ENCODE measurements around the gene CNTNAP2. TPM values are rescaled to one million over a fixed set of nuclear protein-coding genes. Genes with fewer than 3 reads are reported as not detected.

The CNTNAP2 gene
- polyA plus RNA-seq, 2 donors, result 0.41 to 0.48 TPM

DNA sequence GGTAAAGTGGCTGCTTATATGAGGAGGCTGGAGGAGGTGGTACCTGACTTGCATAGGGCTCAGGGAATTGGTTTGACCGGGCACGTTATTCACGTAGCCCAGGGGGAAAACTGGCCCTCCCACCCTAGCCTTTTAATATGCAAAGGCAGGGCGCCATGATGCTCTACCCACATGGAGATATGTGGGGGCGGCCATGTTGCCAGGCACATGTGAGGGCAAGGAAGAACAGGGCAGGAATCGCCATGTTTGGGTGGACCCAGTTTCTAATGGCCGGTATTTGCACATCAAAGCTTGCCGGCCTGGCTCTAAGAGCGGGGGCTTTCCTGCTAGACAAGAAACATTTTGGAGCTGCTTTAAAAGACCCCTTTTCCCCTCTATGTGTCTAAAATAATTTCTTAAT lies 1524.2 kb downstream of the CNTNAP2 start:
- no peak overlapping the region for H3K4me3 ChIP-seq (ENCODE audit: low read depth in 1 of 2, low read length in 2 of 2)
- no peaks in the 10 kb centered on the region for H3K27me3 ChIP-seq (ENCODE audit: control insufficient read depth in 1 of 2, insufficient read depth in 2 of 2, low read length in 2 of 2)
- peaks cover 0 to 2% of the 10 kb centered on the region in 2 donors for H3K9me3 ChIP-seq (ENCODE audit: control insufficient read depth in 2 of 2, insufficient read depth in 1 of 2, low read depth in 1 of 2, low read length in 1 of 2)
- no peak overlapping the region for H3K27ac ChIP-seq (ENCODE audit: low read depth in 2 of 2, low read length in 1 of 2)
- no peaks in the 10 kb centered on the region for H3K36me3 ChIP-seq (ENCODE audit: control insufficient read depth in 2 of 2, insufficient read depth in 2 of 2, low read length in 1 of 2)
- WGBS, 2 donors, result 79 to 92% methylated on average over 9 of the region's 9 CpGs
- H3K4me1 ChIP-seq (ENCODE audit: control insufficient read depth in 2 of 2, insufficient read depth in 2 of 2, low read length in 1 of 2), result no peaks in the 10 kb centered on the region

DNA sequence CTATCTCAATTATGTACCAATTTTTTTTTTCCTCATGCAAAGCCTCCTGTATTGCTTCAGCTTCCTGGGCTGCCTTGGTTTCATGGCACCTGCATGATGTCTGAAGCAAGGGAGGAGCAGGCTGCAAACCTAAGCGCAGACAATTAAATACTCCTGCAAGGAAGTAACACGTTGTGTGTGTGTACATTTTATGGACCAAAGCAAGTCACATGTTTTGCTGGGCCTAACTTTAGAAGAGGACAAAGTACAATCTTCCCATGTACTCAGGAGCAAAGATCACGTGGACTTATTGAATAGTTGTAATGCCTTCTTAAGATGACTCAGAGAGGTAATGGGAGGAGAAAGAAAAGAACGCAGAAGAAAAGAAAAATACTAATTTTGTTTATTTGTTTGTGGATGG lies 1530.0 kb downstream of the CNTNAP2 start:
- WGBS, 2 donors, result 76 to 80% methylated on average over 4 of the region's 4 CpGs
- no peaks in the 10 kb centered on the region for H3K27me3 ChIP-seq (ENCODE audit: control insufficient read depth in 1 of 2, insufficient read depth in 2 of 2, low read length in 2 of 2)
- no peaks in the 10 kb centered on the region for H3K36me3 ChIP-seq (ENCODE audit: control insufficient read depth in 2 of 2, insufficient read depth in 2 of 2, low read length in 1 of 2)
- no peak overlapping the region for H3K27ac ChIP-seq (ENCODE audit: low read depth in 2 of 2, low read length in 1 of 2)
- H3K4me1 ChIP-seq (ENCODE audit: control insufficient read depth in 2 of 2, insufficient read depth in 2 of 2, low read length in 1 of 2), result no peaks in the 10 kb centered on the region
- no peaks in the 10 kb centered on the region for H3K9me3 ChIP-seq (ENCODE audit: control insufficient read depth in 2 of 2, insufficient read depth in 1 of 2, low read depth in 1 of 2, low read length in 1 of 2)
- no peak overlapping the region for H3K4me3 ChIP-seq (ENCODE audit: low read depth in 1 of 2, low read length in 2 of 2)

DNA sequence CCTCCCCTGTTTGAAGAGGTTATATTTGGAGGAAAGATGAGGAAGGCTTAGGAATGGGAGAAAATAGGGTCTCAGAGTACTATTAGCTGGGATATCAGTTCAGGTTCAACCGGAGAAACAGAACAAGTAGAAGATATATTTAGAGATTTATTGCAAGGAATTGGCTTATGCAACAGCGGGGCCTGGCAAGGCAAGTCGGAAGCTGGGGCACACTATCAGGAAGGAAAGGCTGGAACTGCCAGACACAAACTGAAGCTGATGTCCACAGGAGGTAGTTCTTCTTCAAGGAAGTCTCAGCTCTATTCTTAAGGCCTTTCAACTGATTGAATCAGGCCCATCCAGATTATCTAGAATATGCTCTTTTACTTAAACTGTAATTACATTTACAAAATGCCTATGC lies 1534.4 kb downstream of the CNTNAP2 start:
- Histone ChIP-seq H3K27me3 (ENCODE audit: control insufficient read depth in 1 of 2, insufficient read depth in 2 of 2, low read length in 2 of 2) (no peaks in the 10 kb centered on the region), H3K9me3 (ENCODE audit: control insufficient read depth in 2 of 2, insufficient read depth in 1 of 2, low read depth in 1 of 2, low read length in 1 of 2) (no peaks in the 10 kb centered on the region), H3K36me3 (ENCODE audit: control insufficient read depth in 2 of 2, insufficient read depth in 2 of 2, low read length in 1 of 2) (no peaks in the 10 kb centered on the region), H3K4me1 (ENCODE audit: control insufficient read depth in 2 of 2, insufficient read depth in 2 of 2, low read length in 1 of 2) (no peaks in the 10 kb centered on the region), H3K27ac (ENCODE audit: low read depth in 2 of 2, low read length in 1 of 2) (no peak overlapping the region), H3K4me3 (ENCODE audit: low read depth in 1 of 2, low read length in 2 of 2) (no peak overlapping the region)
- WGBS, 2 donors, result 89 to 93% methylated on average over 3 of the region's 3 CpGs

- Histone ChIP-seq H3K4me3 (ENCODE audit: low read depth in 1 of 2, low read length in 2 of 2) (no peak overlapping the region), H3K4me1 (ENCODE audit: control insufficient read depth in 2 of 2, insufficient read depth in 2 of 2, low read length in 1 of 2) (no peaks in the 10 kb centered on the region), H3K9me3 (ENCODE audit: control insufficient read depth in 2 of 2, insufficient read depth in 1 of 2, low read depth in 1 of 2, low read length in 1 of 2) (no peaks in the 10 kb centered on the region), H3K36me3 (ENCODE audit: control insufficient read depth in 2 of 2, insufficient read depth in 2 of 2, low read length in 1 of 2) (no peaks in the 10 kb centered on the region), H3K27ac (ENCODE audit: low read depth in 2 of 2, low read length in 1 of 2) (no peak overlapping the region), H3K27me3 (ENCODE audit: control insufficient read depth in 1 of 2, insufficient read depth in 2 of 2, low read length in 2 of 2) (no peaks in the 10 kb centered on the region)
- WGBS, 2 donors, result 70 to 77% methylated on average over 1 of the region's 1 CpG
Measured at GRCh38 chr7:147651601-147652000, 1535.0 kb downstream of the CNTNAP2 start.

- Histone ChIP-seq H3K4me3 (ENCODE audit: low read depth in 1 of 2, low read length in 2 of 2) (no peak overlapping the region), H3K27ac (ENCODE audit: low read depth in 2 of 2, low read length in 1 of 2) (no peak overlapping the region), H3K4me1 (ENCODE audit: control insufficient read depth in 2 of 2, insufficient read depth in 2 of 2, low read length in 1 of 2) (no peaks in the 10 kb centered on the region), H3K36me3 (ENCODE audit: control insufficient read depth in 2 of 2, insufficient read depth in 2 of 2, low read length in 1 of 2) (no peaks in the 10 kb centered on the region), H3K27me3 (ENCODE audit: control insufficient read depth in 1 of 2, insufficient read depth in 2 of 2, low read length in 2 of 2) (no peaks in the 10 kb centered on the region), H3K9me3 (ENCODE audit: control insufficient read depth in 2 of 2, insufficient read depth in 1 of 2, low read depth in 1 of 2, low read length in 1 of 2) (no peaks in the 10 kb centered on the region)
- WGBS, 2 donors, result 47 to 48% methylated on average over 3 of the region's 3 CpGs
Measured at GRCh38 chr7:147653456-147653855, 1536.9 kb downstream of the CNTNAP2 start.

DNA sequence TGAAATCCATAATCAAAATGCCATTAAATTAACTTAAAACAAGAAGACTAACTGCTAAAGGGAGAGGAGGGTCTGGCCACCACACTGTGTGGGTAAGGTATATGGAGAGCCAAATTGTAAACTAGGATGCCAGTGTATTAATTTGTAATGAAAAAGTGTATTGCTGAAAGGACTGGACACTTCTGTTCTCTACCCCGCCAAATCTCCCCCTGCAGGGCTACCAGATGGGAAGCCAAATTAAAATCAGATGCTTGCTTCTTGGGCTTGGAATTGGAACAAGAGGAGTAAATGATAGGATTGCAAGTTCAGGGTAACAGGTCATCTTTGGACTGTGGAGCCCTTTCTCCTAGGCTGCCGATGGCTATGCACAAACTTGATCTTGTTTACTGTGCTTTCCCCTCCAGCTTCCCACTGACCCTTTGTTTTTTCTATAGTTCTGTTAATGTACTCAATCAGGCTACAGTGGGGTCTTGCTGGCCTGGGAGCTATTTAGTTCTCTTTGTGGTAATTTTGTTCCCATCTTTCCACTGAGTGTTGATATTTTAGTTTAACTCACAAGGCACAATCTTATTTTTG lies 1541.9 kb downstream of the CNTNAP2 start:
- no peaks in the 10 kb centered on the region for H3K4me1 ChIP-seq (ENCODE audit: control insufficient read depth in 2 of 2, insufficient read depth in 2 of 2, low read length in 1 of 2)
- no peaks in the 10 kb centered on the region for H3K9me3 ChIP-seq (ENCODE audit: control insufficient read depth in 2 of 2, insufficient read depth in 1 of 2, low read depth in 1 of 2, low read length in 1 of 2)
- no peaks in the 10 kb centered on the region for H3K36me3 ChIP-seq (ENCODE audit: control insufficient read depth in 2 of 2, insufficient read depth in 2 of 2, low read length in 1 of 2)
- H3K27ac ChIP-seq (ENCODE audit: low read depth in 2 of 2, low read length in 1 of 2), result no peak overlapping the region
- 75 to 83% methylated on average over 2 of the region's 2 CpGs for WGBS, 2 donors
- H3K27me3 ChIP-seq (ENCODE audit: control insufficient read depth in 1 of 2, insufficient read depth in 2 of 2, low read length in 2 of 2), result no peaks in the 10 kb centered on the region
- H3K4me3 ChIP-seq (ENCODE audit: low read depth in 1 of 2, low read length in 2 of 2), result no peak overlapping the region

DNA sequence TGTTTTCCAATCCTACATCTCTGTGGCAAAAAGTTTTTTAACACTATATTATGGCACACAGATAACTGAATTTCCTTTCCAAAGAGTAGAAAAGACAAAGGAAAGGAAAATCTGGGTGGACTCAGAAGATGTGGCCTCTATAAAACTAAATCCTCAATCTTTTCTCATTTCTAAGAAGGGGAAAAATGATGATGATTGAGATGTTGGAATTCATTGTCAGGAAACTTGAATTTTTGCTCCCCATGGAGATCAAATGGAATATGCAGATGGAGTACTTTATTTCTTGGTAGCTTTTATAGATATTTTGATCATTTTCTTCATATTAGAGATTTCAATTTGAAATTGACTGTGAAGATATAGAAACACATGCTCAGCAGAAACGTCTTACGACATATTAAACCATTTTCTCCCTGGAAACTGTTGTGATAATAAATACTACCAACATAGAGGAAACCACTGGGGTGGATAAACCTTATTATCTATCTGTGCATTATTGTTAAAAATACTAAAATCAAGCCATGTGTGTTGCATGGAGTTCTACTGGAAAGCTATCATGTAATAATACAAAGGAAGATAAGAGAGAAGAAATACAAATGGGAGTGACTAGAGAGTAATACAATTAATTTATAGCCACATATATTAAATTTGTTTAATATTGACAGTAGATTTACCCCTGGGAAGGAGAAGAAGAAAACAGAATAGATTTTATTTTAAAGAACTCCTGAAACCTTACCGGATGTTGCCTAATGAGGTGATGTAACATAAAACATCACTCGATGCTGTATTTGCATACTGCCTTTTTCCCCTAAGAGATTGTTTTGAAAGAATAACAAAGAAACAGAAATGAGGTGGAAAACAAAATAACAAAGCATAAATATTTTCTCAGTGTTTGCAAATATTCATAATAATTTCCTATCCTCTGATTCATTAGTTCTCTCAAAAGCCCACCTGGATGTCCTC lies 1542.7 kb downstream of the CNTNAP2 start:
- H3K36me3 ChIP-seq (ENCODE audit: control insufficient read depth in 2 of 2, insufficient read depth in 2 of 2, low read length in 1 of 2), result no peaks in the 10 kb centered on the region
- H3K27me3 ChIP-seq (ENCODE audit: control insufficient read depth in 1 of 2, insufficient read depth in 2 of 2, low read length in 2 of 2), result no peaks in the 10 kb centered on the region
- WGBS, 2 donors, result 84 to 85% methylated on average over 4 of the region's 4 CpGs
- H3K4me1 ChIP-seq (ENCODE audit: control insufficient read depth in 2 of 2, insufficient read depth in 2 of 2, low read length in 1 of 2), result no peaks in the 10 kb centered on the region
- no peaks in the 10 kb centered on the region for H3K9me3 ChIP-seq (ENCODE audit: control insufficient read depth in 2 of 2, insufficient read depth in 1 of 2, low read depth in 1 of 2, low read length in 1 of 2)
- no peak overlapping the region for H3K4me3 ChIP-seq (ENCODE audit: low read depth in 1 of 2, low read length in 2 of 2)
- H3K27ac ChIP-seq (ENCODE audit: low read depth in 2 of 2, low read length in 1 of 2), result no peak overlapping the region

DNA sequence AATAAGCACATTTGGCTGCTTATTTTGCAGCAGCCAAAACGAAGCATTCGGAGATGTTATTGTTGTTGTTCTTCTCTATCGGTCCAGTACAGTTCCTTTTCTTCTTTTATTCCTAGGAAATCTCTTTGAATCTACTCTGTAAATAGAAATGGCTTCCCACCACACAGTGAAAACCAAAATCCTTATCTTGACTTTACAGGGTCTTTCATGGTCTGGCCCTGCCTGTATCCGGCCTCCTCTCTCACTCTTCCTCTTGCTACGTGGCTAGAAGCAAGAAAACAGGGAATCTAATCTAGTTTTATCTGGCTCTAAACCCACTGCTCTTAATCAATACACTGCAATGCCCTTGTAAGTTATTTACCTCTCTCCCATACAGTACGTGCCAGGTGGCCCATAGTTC lies 1547.9 kb downstream of the CNTNAP2 start:
- Histone ChIP-seq H3K4me3 (ENCODE audit: low read depth in 1 of 2, low read length in 2 of 2) (no peak overlapping the region), H3K36me3 (ENCODE audit: control insufficient read depth in 2 of 2, insufficient read depth in 2 of 2, low read length in 1 of 2) (no peaks in the 10 kb centered on the region), H3K27me3 (ENCODE audit: control insufficient read depth in 1 of 2, insufficient read depth in 2 of 2, low read length in 2 of 2) (no peaks in the 10 kb centered on the region), H3K4me1 (ENCODE audit: control insufficient read depth in 2 of 2, insufficient read depth in 2 of 2, low read length in 1 of 2) (no peaks in the 10 kb centered on the region), H3K27ac (ENCODE audit: low read depth in 2 of 2, low read length in 1 of 2) (no peak overlapping the region), H3K9me3 (ENCODE audit: control insufficient read depth in 2 of 2, insufficient read depth in 1 of 2, low read depth in 1 of 2, low read length in 1 of 2) (peaks cover 0 to 2% of the 10 kb centered on the region in 2 donors)
- 62 to 65% methylated on average over 6 of the region's 6 CpGs for WGBS, 2 donors

DNA sequence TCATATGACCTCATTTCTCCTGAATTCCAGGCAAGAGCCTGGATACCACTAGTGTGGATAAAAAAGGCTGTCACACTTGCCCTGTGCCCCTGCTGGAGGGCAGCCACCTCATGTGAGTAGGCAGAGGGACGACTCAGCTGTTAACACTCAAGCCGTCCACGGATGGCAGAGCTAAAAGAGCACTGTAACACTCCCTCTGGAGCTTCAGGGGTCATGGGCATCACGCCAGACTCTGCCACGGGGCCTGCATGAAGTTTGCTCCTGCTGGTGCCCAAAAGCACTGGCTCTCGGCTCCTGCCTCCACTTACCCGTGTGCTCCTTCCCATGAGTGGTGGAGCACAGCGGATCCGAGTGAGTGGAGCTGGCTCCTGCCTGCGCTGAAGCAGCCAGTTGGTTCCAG lies 1554.2 kb downstream of the CNTNAP2 start:
- WGBS, 2 donors, result 85 to 88% methylated on average over 10 of the region's 10 CpGs
- H3K27ac ChIP-seq (ENCODE audit: low read depth in 2 of 2, low read length in 1 of 2), result no peak overlapping the region
- no peaks in the 10 kb centered on the region for H3K27me3 ChIP-seq (ENCODE audit: control insufficient read depth in 1 of 2, insufficient read depth in 2 of 2, low read length in 2 of 2)
- H3K36me3 ChIP-seq (ENCODE audit: control insufficient read depth in 2 of 2, insufficient read depth in 2 of 2, low read length in 1 of 2), result no peaks in the 10 kb centered on the region
- no peak overlapping the region for H3K4me3 ChIP-seq (ENCODE audit: low read depth in 1 of 2, low read length in 2 of 2)
- no peaks in the 10 kb centered on the region for H3K4me1 ChIP-seq (ENCODE audit: control insufficient read depth in 2 of 2, insufficient read depth in 2 of 2, low read length in 1 of 2)
- peaks cover 0 to 11% of the 10 kb centered on the region in 2 donors for H3K9me3 ChIP-seq (ENCODE audit: control insufficient read depth in 2 of 2, insufficient read depth in 1 of 2, low read depth in 1 of 2, low read length in 1 of 2)

- H3K9me3 ChIP-seq (ENCODE audit: control insufficient read depth in 2 of 2, insufficient read depth in 1 of 2, low read depth in 1 of 2, low read length in 1 of 2), result peaks cover 0 to 9% of the 10 kb centered on the region in 2 donors
- H3K36me3 ChIP-seq (ENCODE audit: control insufficient read depth in 2 of 2, insufficient read depth in 2 of 2, low read length in 1 of 2), result no peaks in the 10 kb centered on the region
- no peak overlapping the region for H3K27ac ChIP-seq (ENCODE audit: low read depth in 2 of 2, low read length in 1 of 2)
- H3K27me3 ChIP-seq (ENCODE audit: control insufficient read depth in 1 of 2, insufficient read depth in 2 of 2, low read length in 2 of 2), result no peaks in the 10 kb centered on the region
- no peak overlapping the region for H3K4me3 ChIP-seq (ENCODE audit: low read depth in 1 of 2, low read length in 2 of 2)
- no peaks in the 10 kb centered on the region for H3K4me1 ChIP-seq (ENCODE audit: control insufficient read depth in 2 of 2, insufficient read depth in 2 of 2, low read length in 1 of 2)
Measured at GRCh38 chr7:147674705-147675104, 1558.1 kb downstream of the CNTNAP2 start.
